ENCODE results near the gene DCPS.

Gene DCPS

DNA sequence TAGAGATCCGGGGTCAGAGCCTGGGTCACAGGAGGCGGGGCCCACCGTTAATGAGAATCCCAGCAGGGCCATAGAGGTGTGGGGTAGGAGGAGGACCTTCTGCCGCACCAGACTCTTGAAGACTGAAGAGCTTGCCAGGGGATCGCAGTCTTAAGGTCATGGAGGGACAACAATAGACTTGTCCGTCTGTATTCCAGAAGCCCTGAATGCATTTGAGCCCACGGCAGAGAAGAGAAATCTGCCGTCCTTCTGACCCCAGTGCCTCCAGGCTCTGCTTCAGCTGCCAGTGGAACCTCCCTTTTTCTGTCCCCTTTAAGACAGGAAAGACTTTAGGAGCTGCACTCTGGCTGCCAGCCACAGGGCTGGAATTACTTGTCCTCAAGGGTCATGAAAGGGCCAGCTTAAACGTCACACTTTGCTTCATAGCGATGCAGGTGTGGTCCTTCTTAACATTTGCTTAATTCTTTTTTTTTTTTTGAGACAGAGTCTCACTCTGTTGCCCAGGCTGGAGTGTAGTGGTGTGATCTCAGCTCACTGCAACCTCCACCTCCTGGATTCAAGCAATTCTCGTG is 36.1 kb downstream of the DCPS start:
- no peak for DNase-seq (ENCODE audit: low spot score)
- in situ Hi-C loops (cut with MboI; ENCODE audit: low pct_unique_long_range_greater_than_20kb, low sequenced_read_pairs, unreplicated experiment), result no loop called here
- TF ChIP-seq, protein P1, sequence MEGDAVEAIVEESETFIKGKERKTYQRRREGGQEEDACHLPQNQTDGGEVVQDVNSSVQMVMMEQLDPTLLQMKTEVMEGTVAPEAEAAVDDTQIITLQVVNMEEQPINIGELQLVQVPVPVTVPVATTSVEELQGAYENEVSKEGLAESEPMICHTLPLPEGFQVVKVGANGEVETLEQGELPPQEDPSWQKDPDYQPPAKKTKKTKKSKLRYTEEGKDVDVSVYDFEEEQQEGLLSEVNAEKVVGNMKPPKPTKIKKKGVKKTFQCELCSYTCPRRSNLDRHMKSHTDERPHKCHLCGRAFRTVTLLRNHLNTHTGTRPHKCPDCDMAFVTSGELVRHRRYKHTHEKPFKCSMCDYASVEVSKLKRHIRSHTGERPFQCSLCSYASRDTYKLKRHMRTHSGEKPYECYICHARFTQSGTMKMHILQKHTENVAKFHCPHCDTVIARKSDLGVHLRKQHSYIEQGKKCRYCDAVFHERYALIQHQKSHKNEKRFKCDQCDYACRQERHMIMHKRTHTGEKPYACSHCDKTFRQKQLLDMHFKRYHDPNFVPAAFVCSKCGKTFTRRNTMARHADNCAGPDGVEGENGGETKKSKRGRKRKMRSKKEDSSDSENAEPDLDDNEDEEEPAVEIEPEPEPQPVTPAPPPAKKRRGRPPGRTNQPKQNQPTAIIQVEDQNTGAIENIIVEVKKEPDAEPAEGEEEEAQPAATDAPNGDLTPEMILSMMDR (IDR thresholded peaks at IDR 0.05; ENCODE audit: extremely low read depth, insufficient read depth, missing control alignments), result no peak

DNA sequence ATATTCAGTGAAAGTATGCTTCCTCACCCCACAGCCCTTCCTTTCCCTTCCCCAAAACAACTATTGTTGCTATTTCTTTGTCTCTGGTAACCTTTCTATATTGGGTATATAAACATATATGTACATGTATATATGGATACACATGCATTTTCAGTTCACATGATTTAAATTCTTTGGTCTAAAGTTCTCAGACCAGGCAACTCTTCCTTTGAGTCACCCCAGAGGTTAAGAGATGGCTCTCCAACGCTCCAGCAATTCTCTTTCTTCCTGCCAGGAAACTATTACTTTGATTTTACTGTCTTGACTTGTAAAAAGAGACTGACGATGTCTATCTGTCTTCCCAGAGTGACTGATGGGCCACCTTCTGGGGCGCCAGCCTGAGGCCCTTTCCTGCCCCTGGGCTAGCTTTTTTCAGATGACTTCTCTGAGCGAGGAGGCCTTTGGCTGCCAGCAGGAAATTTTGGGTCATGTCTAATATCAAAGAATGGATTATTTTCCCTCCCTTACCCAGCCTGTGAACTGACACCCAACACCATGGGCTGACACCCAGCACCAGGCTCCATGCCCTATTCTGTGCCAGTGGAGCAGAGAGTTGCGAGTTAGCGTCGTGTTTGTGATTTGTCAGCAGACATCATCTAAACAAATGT is 37.2 kb downstream of the DCPS start:
- in situ Hi-C loops (cut with MboI; ENCODE audit: low pct_unique_long_range_greater_than_20kb, low sequenced_read_pairs, unreplicated experiment), result no loop called here
- TF ChIP-seq, protein P1 (IDR thresholded peaks at IDR 0.05; ENCODE audit: extremely low read depth, insufficient read depth, missing control alignments), result no peak
- no peak for DNase-seq (ENCODE audit: low spot score)

DNA sequence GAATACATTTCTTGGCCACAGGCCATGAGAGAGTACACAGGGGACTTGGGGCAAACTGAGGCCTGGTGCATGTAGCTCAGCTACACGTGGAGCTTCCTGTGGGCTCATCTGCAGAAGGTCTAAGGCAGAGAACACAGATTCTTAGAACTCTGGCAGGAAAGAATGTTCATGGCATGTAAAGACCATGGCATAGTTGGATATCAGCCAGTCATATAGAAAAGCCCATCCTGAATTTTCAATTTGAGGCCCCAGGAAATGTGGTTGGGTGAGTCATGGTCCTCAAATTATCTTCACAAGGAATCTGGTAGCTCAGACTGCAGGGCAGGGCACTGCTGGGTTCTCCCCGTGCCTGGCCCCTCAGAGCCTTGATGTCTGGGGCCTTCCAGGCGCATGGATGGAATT is 37.9 kb downstream of the DCPS start:
- TF ChIP-seq, protein P1 (IDR thresholded peaks at IDR 0.05; ENCODE audit: extremely low read depth, insufficient read depth, missing control alignments), result no peak
- no peak for DNase-seq (ENCODE audit: low spot score)
- in situ Hi-C loops (cut with MboI; ENCODE audit: low pct_unique_long_range_greater_than_20kb, low sequenced_read_pairs, unreplicated experiment), result no loop called here

DNA sequence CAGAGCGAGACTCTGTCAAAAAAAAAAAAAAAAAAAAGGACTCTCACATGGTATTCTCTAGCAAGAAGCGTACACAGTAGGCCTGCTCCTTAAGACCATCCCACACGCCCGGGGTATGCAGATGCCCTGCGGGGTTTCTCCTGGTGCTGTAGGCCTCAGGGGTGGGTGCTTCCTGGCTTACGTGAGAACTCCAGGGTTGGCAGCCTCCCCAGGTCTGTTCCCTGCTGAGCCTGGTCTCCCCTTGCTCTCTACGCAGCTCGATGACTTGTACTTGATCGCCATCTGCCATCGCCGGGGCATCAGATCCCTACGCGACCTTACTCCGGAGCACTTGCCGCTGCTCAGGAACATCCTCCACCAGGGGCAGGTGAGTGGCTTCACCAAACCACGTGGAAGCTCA is 39.2 kb downstream of the DCPS start:
- in situ Hi-C loops (cut with MboI; ENCODE audit: low pct_unique_long_range_greater_than_20kb, low sequenced_read_pairs, unreplicated experiment), result no loop called here
- DNase-seq (ENCODE audit: low spot score), result no peak
- TF ChIP-seq, protein P1 (IDR thresholded peaks at IDR 0.05; ENCODE audit: extremely low read depth, insufficient read depth, missing control alignments), result no peak

DNA sequence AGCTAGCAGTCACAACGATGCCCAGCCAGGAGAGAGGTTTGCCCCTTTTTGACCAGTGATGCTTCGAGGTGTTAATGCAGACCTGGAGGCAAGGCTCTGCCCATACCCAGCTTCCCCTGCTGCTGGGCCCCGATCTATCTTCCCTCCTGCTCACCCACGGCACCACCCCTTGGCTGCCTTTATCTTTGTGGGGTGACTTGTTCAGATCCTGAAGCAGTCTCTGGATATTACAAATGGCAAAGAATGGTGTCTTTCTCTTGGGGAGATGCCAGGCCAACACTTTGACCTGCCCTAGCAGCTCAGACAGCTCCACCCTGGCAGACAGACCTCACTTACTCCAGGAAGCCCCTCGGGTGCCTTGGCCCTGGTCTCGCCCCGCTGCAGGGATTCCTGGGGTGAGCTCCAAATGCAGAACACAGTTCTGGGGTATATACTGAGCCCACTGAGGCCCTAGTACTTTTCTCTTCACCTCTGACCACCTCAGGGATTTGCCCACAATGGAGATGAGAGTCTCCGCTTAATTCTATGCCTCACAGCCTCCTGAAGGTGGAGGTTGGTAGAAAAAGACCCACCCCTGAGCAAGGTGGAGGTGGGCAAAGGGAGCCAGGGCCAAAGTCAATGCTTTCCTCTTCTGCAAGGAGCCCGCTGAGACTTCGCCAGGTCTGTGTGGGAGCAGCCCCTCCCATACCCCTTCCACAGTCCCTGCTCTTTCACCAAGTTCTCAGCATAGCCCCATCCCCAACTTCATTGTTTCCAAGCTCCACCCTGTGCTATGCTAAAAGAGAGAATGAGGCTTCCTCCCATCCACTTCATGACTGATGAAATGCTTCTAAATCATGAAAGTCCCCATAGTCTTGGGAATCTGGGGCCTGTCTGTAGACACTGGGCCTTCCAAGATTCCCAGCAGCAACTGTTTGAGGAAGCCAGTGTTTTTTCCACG is 40.6 kb downstream of the DCPS start:
- DNase-seq (ENCODE audit: low spot score), result no peak

DNA sequence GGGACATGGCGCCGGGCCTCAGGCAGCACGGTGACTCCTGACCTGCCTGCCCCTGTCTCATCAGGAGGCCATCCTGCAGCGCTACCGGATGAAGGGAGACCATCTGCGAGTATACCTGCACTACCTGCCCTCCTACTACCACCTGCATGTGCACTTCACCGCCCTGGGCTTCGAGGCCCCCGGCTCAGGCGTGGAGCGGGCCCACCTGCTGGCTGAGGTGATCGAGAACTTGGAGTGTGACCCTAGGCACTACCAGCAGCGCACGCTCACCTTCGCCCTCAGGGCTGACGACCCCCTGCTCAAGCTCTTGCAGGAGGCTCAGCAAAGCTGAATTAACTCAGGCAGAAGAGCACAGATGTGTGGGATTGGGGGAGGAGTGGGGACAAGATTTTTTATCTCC is 41.4 kb downstream of the DCPS start:
- in situ Hi-C loops (cut with MboI; ENCODE audit: low pct_unique_long_range_greater_than_20kb, low sequenced_read_pairs, unreplicated experiment), result no loop called here
- no peak for DNase-seq (ENCODE audit: low spot score)
- TF ChIP-seq, protein P1 (IDR thresholded peaks at IDR 0.05; ENCODE audit: extremely low read depth, insufficient read depth, missing control alignments), result no peak

More for the DNA sequence above, 40.6 kb downstream of the DCPS start:
- TF ChIP-seq, protein P1 (IDR thresholded peaks at IDR 0.05; ENCODE audit: extremely low read depth, insufficient read depth, missing control alignments), result no peak
- in situ Hi-C loops (cut with MboI; ENCODE audit: low pct_unique_long_range_greater_than_20kb, low sequenced_read_pairs, unreplicated experiment), result no loop called here
